Type B pancreatic cell (in vitro differentiated cells): ENCODE results near the gene DGCR8. TPM values are rescaled to one million over a fixed set of nuclear protein-coding genes. Genes with fewer than 3 reads are reported as not detected.

Experiments
- DNase-seq: peaks from one replicate; pipeline ENCODE4 v3.0.0; 2021; ENCODE audit warnings: mixed read lengths; ENCODE audit not compliant: unreplicated experiment; ENCODE audit errors: extremely low spot score
- H3K27ac Mint-ChIP-seq: 2 replicates; pipeline ENCODE4 v1.8.0; 2021; ENCODE audit warnings: mild to moderate bottlenecking, mixed read lengths
- H3K27me3 Mint-ChIP-seq: 2 replicates; pipeline ENCODE4 v1.8.0; 2021; ENCODE audit warnings: mixed read lengths
- H3K36me3 Mint-ChIP-seq: 2 replicates; pipeline ENCODE4 v1.8.0; 2021; ENCODE audit warnings: mixed read lengths
- H3K4me1 Mint-ChIP-seq: one replicate; pipeline ENCODE4 v1.8.0; 2021; ENCODE audit warnings: mixed read lengths; ENCODE audit not compliant: unreplicated experiment
- H3K4me3 Mint-ChIP-seq: 2 replicates; pipeline ENCODE4 v1.8.0; 2021; ENCODE audit warnings: mild to moderate bottlenecking, mixed read lengths
- H3K9me3 Mint-ChIP-seq: 2 replicates; pipeline ENCODE4 v1.8.0; 2021; ENCODE audit warnings: mixed read lengths
- total RNA-seq: library from RNA; stranded (reverse); gene quantifications from 2 replicates; pipeline ENCODE4 v1.2.1, GENCODE V29; 2021; ENCODE audit warnings: low replicate concordance
- TF ChIP-seq, protein P1 (sequence below): fragments of 200-600 bp; sonication (generic); conservative IDR thresholded peaks from 2 replicates; pipeline ENCODE4 v1.5.0; 2021; ENCODE audit warnings: antibody characterized with exemption, mild to moderate bottlenecking

The DGCR8 gene
- total RNA-seq, 1 donor from 2014 or later = 61.3 TPM

- H3K27ac Mint-ChIP-seq = peak overlapping the region; percentile 87
- peaks cover 5% of the 10 kb centered on the region for H3K4me1 Mint-ChIP-seq
- H3K27me3 Mint-ChIP-seq = no peaks in the 10 kb centered on the region
- H3K4me3 Mint-ChIP-seq = peak overlapping the region; percentile 92
- H3K9me3 Mint-ChIP-seq = no peaks in the 10 kb centered on the region
- no peak for DNase-seq
- H3K36me3 Mint-ChIP-seq = peaks cover 9% of the 10 kb centered on the region
- TF ChIP-seq, protein P1, sequence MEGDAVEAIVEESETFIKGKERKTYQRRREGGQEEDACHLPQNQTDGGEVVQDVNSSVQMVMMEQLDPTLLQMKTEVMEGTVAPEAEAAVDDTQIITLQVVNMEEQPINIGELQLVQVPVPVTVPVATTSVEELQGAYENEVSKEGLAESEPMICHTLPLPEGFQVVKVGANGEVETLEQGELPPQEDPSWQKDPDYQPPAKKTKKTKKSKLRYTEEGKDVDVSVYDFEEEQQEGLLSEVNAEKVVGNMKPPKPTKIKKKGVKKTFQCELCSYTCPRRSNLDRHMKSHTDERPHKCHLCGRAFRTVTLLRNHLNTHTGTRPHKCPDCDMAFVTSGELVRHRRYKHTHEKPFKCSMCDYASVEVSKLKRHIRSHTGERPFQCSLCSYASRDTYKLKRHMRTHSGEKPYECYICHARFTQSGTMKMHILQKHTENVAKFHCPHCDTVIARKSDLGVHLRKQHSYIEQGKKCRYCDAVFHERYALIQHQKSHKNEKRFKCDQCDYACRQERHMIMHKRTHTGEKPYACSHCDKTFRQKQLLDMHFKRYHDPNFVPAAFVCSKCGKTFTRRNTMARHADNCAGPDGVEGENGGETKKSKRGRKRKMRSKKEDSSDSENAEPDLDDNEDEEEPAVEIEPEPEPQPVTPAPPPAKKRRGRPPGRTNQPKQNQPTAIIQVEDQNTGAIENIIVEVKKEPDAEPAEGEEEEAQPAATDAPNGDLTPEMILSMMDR = no peak
Measured at GRCh38 chr22:20117633-20118299, 37.7 kb downstream of the DGCR8 start.

- DNase-seq = no peak
- TF ChIP-seq, protein P1 = no peak
- peaks cover 9% of the 10 kb centered on the region for H3K36me3 Mint-ChIP-seq
- H3K27me3 Mint-ChIP-seq = no peaks in the 10 kb centered on the region
- H3K27ac Mint-ChIP-seq = peak overlapping the region; percentile 87
- H3K9me3 Mint-ChIP-seq = no peaks in the 10 kb centered on the region
- peak overlapping the region; percentile 92 for H3K4me3 Mint-ChIP-seq
- peaks cover 5% of the 10 kb centered on the region for H3K4me1 Mint-ChIP-seq
Measured at GRCh38 chr22:20118300-20119020, 38.4 kb downstream of the DGCR8 start.

DNA sequence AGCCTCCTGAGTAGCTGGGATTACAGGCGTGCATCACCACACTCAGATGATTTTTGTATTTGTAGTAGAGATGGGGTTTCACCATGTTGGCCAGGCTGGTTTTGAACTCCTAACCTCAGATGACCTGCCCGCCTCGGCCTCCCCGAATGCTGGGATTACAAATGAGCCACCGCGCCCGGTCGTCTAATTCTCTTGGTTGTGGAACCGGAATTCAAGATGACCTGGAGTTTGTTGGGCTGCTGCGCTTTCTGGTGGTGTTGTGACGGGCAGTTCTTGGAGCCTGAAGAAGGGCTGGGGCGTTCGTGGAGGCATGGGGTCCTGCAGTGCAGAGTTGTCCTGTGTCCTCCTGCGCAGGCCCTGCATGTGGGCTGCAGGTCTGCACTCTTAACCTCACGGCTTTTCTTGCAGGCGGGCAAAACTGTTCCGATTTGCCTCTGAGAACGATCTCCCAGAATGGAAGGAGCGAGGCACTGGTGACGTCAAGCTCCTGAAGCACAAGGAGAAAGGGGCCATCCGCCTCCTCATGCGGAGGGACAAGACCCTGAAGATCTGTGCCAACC, 41.9 kb downstream of the DGCR8 start:
- DNase-seq = no peak
- H3K4me3 Mint-ChIP-seq = no peak overlapping the region
- no peaks in the 10 kb centered on the region for H3K9me3 Mint-ChIP-seq
- no peak overlapping the region for H3K27ac Mint-ChIP-seq
- H3K36me3 Mint-ChIP-seq = peaks cover 6% of the 10 kb centered on the region
- TF ChIP-seq, protein P1 = no peak
- H3K4me1 Mint-ChIP-seq = peaks cover 5% of the 10 kb centered on the region
- no peaks in the 10 kb centered on the region for H3K27me3 Mint-ChIP-seq

DNA sequence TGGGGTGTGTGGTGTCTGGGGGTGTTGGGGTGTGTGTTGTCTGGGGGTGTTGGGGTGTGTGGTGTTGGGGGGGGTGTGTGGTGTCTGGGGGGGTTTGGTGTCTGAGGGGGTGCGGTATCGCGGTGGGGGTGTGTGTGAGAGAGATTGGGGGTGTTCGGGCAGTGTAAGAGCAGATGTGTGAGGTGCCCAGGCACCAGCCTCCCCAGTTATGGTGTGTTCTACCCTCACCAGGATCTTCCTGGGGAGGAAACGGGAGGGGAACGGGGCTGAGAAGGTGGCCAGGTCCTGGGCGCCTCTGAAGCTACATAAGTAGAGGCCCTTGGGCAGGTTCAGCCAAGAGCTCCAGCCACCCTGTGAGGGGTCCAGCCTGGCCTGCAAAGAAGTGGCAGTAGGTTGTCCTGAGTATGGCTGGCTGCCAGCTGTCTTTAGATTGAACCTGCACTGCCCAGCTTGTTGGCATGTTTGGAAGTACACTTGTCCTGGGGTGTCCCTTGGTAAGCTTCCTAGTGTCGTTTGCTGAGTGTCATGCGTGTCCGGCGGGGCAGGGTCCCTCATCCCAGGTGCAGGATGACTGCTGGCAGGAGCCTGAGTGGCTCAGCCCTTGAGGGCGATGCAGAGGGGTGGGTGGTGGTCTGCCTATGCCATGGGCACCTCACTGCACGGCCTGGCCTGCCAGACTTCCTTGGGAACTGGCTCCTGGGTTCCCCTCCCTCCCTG, 43.5 kb downstream of the DGCR8 start:
- Mint-ChIP-seq H3K9me3 (no peaks in the 10 kb centered on the region), H3K4me1 (peaks cover 4% of the 10 kb centered on the region), H3K27ac (no peak overlapping the region), H3K4me3 (no peak overlapping the region), H3K27me3 (no peaks in the 10 kb centered on the region), H3K36me3 (peaks cover 6% of the 10 kb centered on the region)
- TF ChIP-seq, protein P1 = no peak
- no peak for DNase-seq

DNA sequence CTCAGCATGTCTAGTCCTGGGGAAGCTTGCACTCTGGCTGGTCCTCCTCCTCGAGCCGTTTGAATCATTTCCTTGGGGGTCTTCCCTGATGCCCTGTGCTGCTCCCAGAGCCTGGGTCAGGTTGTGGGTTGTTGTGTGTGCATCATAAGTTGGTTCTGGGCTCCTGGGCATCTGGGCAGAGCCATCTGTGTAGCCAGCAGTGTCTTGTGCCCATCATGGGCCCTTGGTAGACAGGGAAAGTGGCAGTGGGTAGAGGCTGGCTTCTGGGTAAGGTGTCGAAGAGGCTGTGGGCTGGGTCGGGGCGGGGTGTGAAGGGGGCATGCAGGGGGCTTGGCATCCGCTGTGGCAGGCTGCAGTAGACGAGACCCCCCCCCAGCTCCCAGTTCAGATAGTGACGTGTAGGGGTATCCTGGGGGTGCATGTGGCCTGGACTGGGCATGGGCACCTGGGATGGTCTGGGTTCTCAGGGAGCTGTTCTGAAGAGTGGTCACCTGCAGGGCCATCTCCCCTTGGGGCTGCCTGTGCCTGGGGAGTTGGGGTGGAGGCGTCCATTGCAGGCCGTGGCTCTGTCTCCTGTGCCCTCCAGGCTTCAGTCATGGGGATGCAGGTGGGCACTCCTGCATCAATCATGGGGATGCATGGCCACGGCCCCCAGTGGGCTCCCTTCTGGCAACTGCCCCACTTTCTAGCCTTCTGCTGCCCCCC, 44.2 kb downstream of the DGCR8 start:
- H3K36me3 Mint-ChIP-seq = peaks cover 3% of the 10 kb centered on the region

More for the DNA sequence above, 44.2 kb downstream of the DGCR8 start:
- Mint-ChIP-seq H3K4me3 (no peak overlapping the region), H3K4me1 (no peaks in the 10 kb centered on the region), H3K9me3 (no peaks in the 10 kb centered on the region), H3K27ac (no peak overlapping the region), H3K27me3 (no peaks in the 10 kb centered on the region)
- TF ChIP-seq, protein P1 = no peak
- no peak for DNase-seq
